Right lobe of liver (tissue), 6 donors: Measurements from ENCODE around the gene MSX2. TPM values are rescaled to one million over a fixed set of nuclear protein-coding genes. Genes with fewer than 3 reads are reported as not detected.

Experiments used
- ATAC-seq, 4 donors: fragments of 200-7000 bp; cut with Tn5 transposase; one replicate each; pipeline ENCODE4 v1.9.1; 2020; ENCODE audit warnings: mild to moderate bottlenecking in 4 of 4, moderate library complexity in 4 of 4
- DNase-seq, 3 donors: peaks; one replicate each; pipeline ENCODE4 v3.0.0-alpha.2; 2020
- H3K27ac ChIP-seq, 3 donors: fragments of 200-600 bp; one replicate each; pipeline ENCODE4 v1.8.0; 2022
- H3K27me3 ChIP-seq, 2 donors: fragments of 200-600 bp; one replicate each; pipeline ENCODE4 v1.8.0; 2022
- H3K36me3 ChIP-seq, 4 donors: fragments of 200-600 bp; sonication (generic) in 1 of 4; one replicate each; pipeline versions ENCODE4 v1.5.1 to v1.8.0; 2017 to 2022; ENCODE audit warnings: control low read depth in 1 of 4
- H3K4me1 ChIP-seq, 4 donors: fragments of 200-600 bp; sonication (generic) in 1 of 4; one replicate each; pipeline versions ENCODE4 v1.5.1 to v1.8.0; 2017 to 2022; ENCODE audit warnings: control low read depth in 1 of 4
- H3K4me3 ChIP-seq, 3 donors: fragments of 200-600 bp; one replicate each; pipeline ENCODE4 v1.8.0; 2022
- H3K9me3 ChIP-seq, 4 donors: fragments of 200-600 bp; sonication (generic) in 1 of 4; one replicate each; pipeline versions ENCODE4 v1.5.1 to v1.8.0; 2017 to 2022; ENCODE audit warnings: control low read depth in 1 of 4
- CTCF ChIP-seq, 4 donors: fragments of 200-600 bp in 3 of 4; fragments of 450-650 bp in 1 of 4; IDR thresholded peaks; one replicate each; pipeline versions ENCODE4 v1.5.1 to v1.8.0; 2016 to 2022; ENCODE audit warnings: antibody characterized with exemption in 4 of 4, mild to moderate bottlenecking in 2 of 4
- POLR2A ChIP-seq: fragments of 450-650 bp; IDR thresholded peaks from one replicate; pipeline ENCODE4 v1.6.1; 2017; ENCODE audit warnings: antibody characterized with exemption, mild to moderate bottlenecking
- WGBS: methylation state at CpG from one replicate; pipeline ENCODE4 v1.1.6; 2018; ENCODE audit warnings: low coverage, low lambda C conversion rate; ENCODE audit not compliant: insufficient coverage; ENCODE audit errors: missing lambda C conversion rate; 5-methylcytosine and 5-hydroxymethylcytosine counted together
- intact Hi-C, 2 donors: fragments of 100-400 bp; cut with DNase I; formaldehyde crosslinking; loops; one replicate each; pipeline versions ENCODE4 v1.11.2 to v1.14.1; 2022
- total RNA-seq, 6 experiments: library from RNA; depleted of rRNA in 2 of 6; stranded (reverse); fragments of >200 nt in 2 of 6; fragmentation: NEBNext Ultra II Directional in 3 of 6; extraction: Animal tissue kit (Norgen Biotek cat#: 25700) in 3 of 6; gene quantifications; one replicate each; pipeline versions ENCODE4 v1.1.0 to v1.2.4, GENCODE V29; 2016 to 2023
- donor health status: DM: no; HTN: yes; CAD: no.
- donor health status: DM: no; HTN: no; CAD: no.
- donor health status: DM: no; HTN: no; CAD: no.
- donor health status: DM: no; HTN: yes; CAD: no.
- donor health status: DM: no; HTN: yes; CAD: no.

MSX2 gene
- total RNA-seq, 6 experiments from 2014 or later = not detected

- H3K9me3 ChIP-seq = no peaks in the 10 kb centered on the region
- no peaks in the 10 kb centered on the region for H3K36me3 ChIP-seq
- no peak for DNase-seq
- intact Hi-C loops = no loop called here
- peaks cover 0 to 2% of the 10 kb centered on the region in 2 donors for H3K27me3 ChIP-seq
- H3K27ac ChIP-seq = no peak overlapping the region
- H3K4me3 ChIP-seq = no peak overlapping the region
- no peak for ATAC-seq
- TF ChIP-seq POLR2A (no peak), CTCF (IDR thresholded peaks at IDR 0.05) (no peak)
- no peaks in the 10 kb centered on the region for H3K4me1 ChIP-seq
Measured at GRCh38 chr5:174714751-174715150, 9.6 kb upstream of the MSX2 start.

GRCh38 chr5:174715804-174716203 is 8.6 kb upstream of the MSX2 start:
- TF ChIP-seq POLR2A = no peak
- no peak for TF ChIP-seq CTCF (IDR thresholded peaks at IDR 0.05)
- Histone ChIP-seq H3K4me1 (no peaks in the 10 kb centered on the region), H3K4me3 (no peak overlapping the region), H3K36me3 (no peaks in the 10 kb centered on the region), H3K27ac (no peak overlapping the region), H3K27me3 (peaks cover 0 to 13% of the 10 kb centered on the region in 2 donors), H3K9me3 (no peaks in the 10 kb centered on the region)
- intact Hi-C loops = no loop called here
- 34% methylated on average over 2 of the region's 3 CpGs for WGBS
- ATAC-seq = no peak
- no peak for DNase-seq

GRCh38 chr5:174717826-174718455 is 6.4 kb upstream of the MSX2 start:
- DNase-seq (no peak), ATAC-seq (no peak)
- Histone ChIP-seq H3K27ac (no peak overlapping the region), H3K9me3 (no peaks in the 10 kb centered on the region), H3K36me3 (no peaks in the 10 kb centered on the region), H3K27me3 (peaks cover 0 to 18% of the 10 kb centered on the region in 2 donors), H3K4me3 (no peak overlapping the region), H3K4me1 (no peaks in the 10 kb centered on the region)
- WGBS = 5% methylated on average over 5 of the region's 5 CpGs
- intact Hi-C loops = no loop called here
- TF ChIP-seq CTCF (IDR thresholded peaks at IDR 0.05) = no peak
- TF ChIP-seq POLR2A = no peak

GRCh38 chr5:174718880-174719610 is 5.3 kb upstream of the MSX2 start:
- no peak for DNase-seq
- no peak overlapping the region for H3K27ac ChIP-seq
- ATAC-seq = no peak
- no peak overlapping the region for H3K4me3 ChIP-seq
- no peaks in the 10 kb centered on the region for H3K9me3 ChIP-seq
- no peaks in the 10 kb centered on the region for H3K36me3 ChIP-seq
- WGBS = 11% methylated on average over 10 of the region's 10 CpGs
- intact Hi-C loops = no loop called here
- no peak for TF ChIP-seq CTCF (IDR thresholded peaks at IDR 0.05)
- TF ChIP-seq POLR2A = no peak
- no peaks in the 10 kb centered on the region for H3K4me1 ChIP-seq
- H3K27me3 ChIP-seq = peaks cover 0 to 23% of the 10 kb centered on the region in 2 donors
